Measurements from ENCODE around the gene KCNMA1.

DNA sequence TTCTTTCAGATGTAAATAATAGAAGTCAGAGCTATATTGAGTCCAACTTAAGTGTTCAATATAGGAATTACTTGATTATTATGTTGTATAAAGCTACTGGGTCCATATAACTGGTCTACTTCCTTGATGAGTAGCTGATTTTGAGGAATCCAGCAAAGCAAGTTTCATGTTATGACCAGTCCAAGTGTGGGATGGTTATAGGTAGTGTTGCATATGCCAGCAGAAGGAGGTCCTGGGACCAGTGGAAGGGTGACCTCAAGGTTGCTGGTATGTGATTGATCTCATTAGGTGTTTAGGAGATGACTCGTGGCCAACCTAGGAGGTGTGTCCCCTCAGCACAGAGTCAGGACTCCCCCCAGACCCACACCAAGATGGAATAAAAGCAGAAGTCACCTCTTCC lies 551.5 kb downstream of the KCNMA1 start:
- no peak for TF ChIP-seq CTCF (IDR thresholded peaks at IDR 0.05)
- TF ChIP-seq POLR2A (IDR thresholded peaks at IDR 0.05) = no peak
- TF ChIP-seq POLR2AphosphoS5 (IDR thresholded peaks at IDR 0.05) = no peak
